Activated CD4-positive, CD25-positive, alpha-beta regulatory T cell (primary cell): ENCODE data around the gene SH3BP4.

Source experiments
- DNase-seq, 4 experiments: peaks; one replicate each; lab custom pipeline; 2025; lab: John Stamatoyannopoulos, UW

The SH3BP4 gene

DNA sequence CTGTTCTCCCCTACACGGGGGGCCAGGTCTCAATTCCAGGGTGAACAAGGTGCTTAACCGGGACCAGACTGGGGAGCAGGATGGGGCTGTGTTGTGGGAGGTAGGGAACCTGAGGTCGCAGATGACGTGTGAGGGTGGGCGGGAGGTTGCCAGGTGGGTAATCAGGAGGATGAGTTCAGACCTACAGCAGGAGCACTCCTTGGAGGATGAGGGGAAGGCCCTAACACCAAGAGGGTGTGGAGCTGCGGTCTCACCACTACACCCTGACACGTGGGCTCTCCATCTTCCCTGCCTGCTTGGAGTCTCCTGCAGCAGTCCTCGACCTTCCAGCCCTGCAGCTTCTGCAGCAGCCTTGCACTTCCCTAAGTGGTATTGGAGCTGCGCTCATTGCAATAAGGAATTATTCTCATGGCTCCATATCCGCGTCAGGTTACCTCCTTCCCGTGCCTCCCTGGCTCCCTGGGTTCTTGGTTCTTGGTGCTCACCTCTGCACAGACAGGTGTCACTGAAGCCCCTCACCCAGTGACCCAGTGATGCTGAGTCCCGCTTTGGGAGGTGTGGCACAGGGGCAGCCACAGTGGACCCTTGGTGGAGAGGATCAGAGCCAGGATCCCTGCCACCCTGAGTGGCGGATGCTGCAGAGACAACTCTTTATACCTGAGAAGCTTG lies 15.5 kb downstream of the SH3BP4 start:
- DNase-seq, result no peak

DNA sequence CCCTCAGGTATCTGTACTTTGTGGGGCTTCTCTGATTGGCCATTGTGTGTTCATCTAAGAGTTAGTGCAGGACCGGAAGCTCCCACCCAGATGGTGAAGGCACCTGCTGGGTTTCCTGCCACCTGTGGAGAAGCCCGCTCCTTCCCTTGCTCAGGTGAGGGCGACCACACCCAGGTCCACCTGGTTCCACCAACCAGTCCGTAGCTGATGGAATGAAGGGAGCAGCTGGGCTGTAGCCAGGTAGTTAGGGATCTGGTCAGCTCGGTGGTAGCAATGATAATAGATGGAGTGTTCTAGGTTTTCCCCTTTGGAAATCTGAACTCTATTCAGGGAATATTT lies 16.0 kb downstream of the SH3BP4 start:
- no peak for DNase-seq

DNA sequence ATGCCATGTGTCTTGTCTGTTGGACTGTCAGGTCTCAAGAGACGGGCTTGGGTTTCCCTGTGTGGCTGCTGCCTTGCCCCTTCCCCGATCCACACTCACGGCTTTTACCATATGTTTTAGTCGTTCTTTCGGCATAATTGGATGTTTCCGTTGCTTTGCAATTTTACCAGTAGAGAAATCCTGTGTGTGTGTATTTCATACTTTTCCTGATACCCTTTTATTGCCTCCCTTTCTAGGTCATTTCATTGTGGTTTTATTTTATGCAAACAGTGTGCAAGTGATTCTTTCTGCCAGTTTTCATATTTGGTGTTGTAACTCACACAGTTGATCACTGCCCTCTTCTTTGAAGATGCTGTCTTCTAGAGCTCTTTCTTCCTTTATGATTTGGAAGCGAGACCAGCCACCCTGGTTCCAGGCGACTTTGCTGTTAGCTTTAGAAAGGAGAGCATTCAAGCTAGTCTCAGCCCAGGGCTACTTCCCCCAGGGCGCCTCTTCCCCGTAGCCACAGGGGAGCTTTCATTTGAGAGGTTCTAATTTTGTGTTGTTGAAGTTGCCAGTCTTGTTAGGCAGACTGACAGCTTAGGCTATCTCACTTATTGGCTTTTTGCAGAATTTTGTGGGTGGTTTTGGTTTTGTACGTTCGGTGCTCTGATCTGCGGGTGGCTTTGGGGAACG lies 17.0 kb downstream of the SH3BP4 start:
- no peak for DNase-seq

DNA sequence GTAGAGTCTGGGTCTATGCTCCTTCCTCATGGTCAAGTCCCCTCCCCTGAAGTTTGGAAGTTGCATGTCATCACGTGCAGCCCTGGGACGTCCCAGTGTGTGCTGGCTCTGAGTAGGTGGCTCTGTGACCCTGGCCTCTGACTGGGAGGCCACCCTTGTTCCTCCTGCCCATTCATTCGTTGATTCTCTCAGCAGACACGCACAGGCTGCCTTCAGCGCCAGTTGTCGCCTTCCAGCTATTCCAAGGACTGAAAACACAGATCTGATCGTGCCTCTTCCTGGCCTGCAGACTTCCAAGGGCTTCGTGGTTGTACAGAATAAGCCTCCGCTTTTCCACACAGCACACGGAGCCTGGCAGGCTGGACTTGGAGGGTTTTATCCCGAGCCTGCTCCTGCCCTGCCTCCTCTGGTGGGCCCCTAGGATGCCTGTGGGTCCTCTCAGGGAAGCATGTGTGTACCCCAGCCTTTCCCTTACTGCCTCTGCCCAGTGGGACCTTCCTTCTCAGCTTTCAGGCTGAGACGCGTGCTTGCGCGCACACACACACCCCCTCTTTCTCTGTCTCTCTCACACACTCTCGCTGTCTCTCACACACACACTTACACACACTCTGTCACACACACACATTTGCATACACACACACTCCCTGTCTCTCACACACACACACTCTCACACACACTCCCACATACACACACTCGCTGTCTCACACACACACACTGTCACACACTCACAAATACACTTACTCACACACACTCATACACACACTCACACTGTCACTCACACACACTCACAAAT lies 17.7 kb downstream of the SH3BP4 start:
- DNase-seq, result no peak

DNA sequence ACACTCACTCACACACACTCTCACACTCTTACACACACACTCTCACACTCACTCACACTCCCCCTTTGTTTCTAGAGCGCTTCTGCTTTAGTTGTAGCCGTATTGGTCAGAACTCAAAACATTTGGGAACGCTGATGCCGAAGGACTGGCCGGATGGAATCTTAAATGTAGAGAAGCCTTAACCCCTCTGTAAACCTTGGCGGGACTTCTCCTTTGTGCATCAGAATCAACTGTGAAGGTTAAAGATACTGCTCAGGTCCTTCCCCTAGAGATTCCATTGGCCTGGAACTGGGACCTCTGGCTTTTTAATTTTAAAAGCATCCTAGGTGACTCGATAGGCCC lies 18.3 kb downstream of the SH3BP4 start:
- DNase-seq, result no peak

DNA sequence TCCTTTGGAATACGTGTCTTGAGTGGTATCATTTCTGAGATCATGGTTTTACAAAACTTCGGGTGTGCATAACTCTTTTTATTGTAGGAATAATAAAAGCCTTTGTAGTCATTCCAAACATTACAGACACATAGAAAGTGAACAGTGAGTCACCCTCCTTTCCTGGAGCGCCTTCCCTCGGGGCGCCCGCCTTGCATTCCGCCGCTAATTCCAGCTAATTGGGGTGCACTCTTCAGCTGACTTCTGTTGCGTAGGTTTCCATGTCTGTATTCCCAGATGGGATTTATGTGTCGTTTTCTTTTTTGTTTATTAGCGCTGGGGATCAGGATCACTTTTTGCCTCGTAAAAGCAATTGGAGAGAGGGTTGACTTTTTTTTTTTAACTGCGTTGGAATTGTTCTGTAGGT lies 18.7 kb downstream of the SH3BP4 start:
- DNase-seq, result no peak

DNA sequence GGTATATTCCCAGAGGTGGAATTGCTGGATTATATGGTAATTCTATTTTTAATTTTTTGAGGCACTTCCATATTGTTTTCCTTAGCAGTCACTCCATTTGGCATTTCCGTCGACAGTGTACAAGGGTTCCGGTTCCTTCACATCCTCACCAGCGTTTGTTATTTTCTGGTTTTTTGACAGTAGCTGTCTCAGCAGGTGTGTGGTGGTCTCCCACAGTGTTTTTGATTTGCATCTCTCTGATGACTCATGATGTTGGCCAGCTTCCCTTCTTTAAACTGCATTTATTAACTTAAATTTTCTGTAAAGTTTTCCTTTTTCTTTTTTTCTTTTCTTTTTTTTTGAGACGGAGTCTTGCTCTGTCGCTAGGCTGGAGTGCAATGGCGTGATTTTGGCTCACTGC lies 19.7 kb downstream of the SH3BP4 start:
- no peak for DNase-seq

DNA sequence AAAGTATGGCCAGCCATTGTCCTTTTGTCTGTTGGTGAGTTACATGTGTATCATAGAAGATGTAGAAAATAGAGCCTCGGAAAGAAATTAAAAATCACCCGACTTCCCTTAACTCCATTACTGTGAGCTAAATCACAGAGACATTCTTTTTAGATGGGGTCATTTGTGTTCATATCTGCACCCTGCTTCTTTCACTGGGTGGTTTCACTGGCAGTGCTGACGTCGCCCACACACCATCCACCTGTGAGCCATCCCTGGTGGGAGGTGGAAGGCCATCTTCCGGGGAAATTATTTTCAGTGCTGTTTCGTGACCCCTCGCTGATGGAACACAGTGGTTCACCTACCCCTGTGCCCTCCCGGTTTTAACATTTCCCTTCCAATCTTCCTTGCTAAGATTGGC lies 21.2 kb downstream of the SH3BP4 start:
- no peak for DNase-seq

DNA sequence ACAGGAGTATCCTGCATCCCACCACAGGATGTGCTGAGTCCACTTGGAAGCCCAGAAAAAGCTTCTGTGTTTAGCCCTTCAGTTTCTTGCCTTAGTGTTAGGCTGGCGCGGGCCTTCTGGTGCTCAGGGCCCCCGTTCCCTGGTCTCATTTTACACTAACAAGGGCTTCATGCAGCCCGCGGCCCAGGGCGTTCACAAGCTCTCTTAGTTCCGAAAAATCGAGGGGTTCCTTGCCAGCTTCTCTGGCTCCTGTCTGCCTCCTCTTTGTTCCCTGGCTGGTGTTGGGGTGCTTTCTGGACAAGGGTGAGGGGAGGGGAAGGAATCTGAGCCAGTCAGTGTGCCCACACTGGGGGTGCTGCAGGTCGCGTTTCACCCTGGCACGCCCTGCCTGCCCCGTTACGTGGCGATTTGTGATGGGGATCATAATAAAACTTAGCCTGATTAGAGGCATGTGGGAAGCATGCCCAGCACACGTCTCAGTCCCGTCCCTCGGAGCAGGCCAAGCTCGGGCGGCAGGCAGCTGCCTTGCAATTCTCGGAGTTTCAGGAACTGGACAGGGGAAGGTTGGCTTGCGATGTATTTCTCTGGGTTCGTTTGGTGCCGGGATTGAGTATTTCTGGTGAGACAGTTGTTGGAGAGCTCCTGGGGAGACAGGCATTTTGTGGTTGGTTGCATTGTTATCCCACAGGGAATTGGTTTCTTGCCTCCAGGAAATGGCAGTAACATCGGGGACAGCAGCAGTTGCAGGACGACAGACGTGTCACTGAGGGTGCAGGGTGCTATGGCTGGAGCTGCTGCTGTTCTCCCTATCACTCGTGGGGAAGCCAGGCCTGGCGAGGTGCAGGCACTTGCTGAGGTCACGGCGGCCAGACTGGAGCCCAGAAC lies 22.9 kb downstream of the SH3BP4 start:
- no peak for DNase-seq

DNA sequence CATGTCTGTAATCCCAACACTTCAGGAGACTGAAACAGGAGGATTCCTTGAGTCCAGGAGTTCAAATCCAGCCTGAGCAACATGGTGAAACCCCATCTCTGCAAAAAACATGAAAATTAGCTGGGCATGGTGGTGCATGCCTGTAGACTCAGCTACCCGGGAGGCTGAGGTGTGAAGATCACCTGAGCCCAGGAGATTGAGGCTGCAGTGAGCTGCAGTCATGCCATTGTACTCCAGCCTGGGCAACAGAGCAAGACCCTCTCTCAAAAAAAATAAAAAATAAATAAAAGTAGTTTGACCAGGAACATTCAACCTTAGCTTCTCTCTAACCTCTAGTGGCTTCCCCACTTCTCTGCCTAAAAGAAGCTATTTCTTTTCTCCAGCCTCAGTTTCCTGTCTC lies 23.8 kb downstream of the SH3BP4 start:
- DNase-seq, result no peak

DNA sequence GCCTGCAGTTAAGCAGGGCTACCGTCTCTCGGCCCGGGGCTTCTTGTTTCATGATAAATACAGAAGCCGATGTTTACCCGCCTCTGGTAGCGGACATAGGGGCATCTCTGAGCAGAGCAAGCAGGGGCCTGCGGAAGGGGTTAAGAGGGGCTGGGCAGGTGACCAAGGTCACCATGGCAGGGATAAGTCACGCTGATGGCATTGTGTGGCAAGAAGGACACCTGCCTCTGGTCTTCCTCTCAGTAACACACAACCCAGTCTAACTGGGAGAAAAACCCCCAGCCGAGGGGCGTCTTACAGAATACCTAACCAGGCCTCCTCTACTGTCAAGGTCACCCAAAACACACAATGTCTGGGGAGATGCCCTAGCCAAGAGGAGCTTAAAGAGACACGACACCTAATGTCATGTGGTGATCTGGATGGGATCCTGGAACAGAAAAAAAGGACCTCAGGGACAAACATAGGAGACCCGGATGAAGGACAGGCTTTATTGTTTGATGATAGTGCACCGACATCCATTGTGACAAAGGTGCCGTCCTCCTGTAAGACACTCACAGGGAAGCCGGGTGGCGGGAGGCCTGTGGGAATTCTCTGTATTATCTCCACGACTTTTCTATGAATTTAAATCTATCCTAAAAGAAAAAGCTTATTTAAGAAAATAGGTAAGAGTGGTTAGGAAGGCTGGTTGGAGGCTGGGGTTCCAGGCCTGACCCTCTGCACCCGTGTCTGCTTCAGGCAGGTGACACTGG lies 24.8 kb downstream of the SH3BP4 start:
- no peak for DNase-seq

DNA sequence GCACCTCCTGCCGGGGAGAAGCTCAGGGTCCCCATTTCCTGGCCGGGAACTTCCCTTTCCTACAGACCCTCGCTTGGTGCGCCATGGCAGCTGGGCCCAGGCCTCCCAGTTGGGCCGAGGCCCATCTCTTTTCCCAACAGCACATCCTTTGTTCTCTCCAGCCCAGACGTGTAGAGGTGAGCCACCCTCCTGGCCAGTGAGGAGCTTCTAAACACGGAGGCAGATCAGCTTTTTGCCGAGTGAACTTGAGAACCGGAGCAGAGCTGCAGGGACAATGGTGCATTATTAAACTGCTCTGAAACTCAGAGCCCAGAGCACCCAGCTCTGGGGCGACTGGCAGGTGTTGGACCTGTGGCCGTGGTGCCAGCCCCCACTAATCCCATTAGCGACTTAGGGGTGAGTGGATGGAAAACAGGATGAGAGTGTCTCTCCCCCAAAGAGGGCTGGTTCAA lies 25.4 kb downstream of the SH3BP4 start:
- DNase-seq, result no peak

DNA sequence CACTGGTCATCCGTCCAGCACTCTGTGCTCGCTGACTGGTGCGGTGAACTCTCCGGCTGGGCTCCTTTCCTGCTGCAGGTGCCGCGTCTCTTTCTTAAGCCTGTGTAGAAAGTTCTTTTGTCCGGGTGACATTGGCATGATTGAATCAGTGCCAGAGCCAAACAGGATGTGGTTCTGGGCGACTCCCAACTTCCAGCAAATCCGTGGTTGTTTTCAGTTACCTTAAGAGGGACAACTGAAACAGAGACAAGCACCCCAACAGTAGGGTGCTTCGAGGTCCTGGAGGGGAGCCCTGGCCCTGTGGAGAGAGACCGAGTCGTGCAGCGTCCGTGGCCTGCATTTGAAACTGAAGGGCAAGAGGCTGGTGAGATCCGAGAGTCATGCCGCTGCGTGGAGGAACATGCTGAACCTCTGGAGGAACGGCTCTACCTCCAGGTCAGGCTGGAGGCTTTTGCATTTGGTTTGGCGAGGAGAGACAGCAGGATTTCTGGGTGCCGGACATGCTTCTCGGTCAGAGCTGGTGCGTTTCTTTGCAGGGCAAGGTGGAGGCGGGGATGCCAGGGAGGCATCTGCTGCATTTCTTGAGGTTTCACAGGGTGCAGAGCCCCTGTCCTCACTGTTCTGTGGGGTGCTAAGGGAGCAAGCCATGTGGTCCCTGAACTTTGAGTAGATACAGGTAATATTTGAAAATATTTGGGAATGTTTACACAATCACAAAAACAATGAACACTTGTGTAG lies 26.8 kb downstream of the SH3BP4 start:
- DNase-seq, result no peak

DNA sequence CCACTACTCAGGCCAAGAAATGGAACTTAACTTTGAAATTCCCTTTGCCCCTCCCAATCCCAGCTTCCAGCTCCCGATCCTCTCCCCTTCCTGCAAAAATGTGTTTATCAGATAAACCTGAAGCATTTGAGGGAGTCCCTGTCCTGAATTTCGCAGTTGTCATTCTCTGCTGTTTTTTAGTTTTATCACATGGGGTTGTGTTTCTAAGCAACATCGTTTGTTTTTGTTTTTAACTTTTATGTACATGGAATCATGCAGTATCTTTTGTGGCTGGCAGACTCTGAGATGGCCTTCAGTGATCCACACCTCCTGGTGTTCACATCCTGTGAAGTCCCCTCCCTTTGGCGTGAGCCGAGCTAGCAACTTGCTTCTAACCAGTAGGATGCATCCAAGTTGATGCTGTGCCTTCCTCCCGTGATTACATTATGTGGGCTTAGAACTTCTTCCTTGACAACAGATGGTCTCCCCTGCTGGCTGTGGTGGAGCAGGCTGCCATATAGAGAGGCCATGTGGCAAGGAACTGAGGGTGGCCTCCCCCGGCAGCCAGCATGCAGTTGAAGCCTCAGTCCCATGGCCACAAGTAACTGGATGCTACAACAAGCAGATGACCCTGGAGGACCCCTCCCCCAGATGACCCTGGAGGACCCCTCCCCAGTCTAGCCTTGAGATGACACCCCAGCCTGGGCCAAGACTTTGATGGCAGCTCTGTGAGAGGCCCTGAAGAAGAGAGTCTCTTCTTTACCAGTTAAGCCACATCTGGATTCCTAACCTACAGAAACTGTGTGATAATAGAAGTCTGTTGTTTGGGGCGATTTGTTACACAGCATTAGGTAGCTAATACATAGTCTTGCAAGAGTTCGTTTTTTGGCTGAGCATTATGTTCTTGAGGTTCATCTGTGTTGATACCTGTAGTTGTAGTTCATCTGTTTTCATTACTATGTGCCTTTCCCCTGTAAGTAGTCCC lies 27.7 kb downstream of the SH3BP4 start:
- DNase-seq, result no peak

DNA sequence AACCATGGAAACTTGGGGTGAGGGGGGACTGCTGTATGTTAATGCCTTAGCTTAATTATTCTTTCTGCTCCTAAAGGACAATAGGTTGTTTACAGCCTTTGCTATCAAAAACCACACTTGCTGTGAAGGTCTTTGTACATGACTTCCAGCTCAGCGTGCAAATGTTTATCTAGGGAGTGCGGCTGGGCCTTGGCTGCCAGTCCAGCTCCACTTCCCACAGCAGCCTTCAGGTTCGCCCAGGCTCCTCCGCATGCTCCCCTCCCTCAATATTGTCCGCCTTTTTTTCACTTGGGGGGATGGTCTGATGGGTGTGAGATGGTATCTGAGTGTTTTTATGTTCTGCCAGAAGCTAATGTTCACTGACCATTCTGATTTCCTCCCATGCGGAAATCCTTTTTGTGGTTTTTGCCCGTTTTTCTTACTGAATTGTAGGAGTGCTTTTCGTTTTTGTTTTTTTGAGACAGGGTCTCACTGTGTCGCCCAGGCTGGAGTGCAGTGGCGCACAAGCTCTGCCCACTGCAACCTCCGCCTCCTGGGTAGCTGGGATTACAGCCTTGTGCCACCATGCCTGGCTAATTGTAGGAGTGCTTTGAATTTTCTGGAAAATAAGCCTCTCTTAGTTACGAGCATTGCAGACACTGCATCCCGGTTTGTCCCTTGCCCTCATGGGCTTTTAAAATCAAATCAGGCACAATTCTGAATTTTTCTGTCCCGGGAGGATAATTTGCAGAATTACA lies 28.8 kb downstream of the SH3BP4 start:
- no peak for DNase-seq

DNA sequence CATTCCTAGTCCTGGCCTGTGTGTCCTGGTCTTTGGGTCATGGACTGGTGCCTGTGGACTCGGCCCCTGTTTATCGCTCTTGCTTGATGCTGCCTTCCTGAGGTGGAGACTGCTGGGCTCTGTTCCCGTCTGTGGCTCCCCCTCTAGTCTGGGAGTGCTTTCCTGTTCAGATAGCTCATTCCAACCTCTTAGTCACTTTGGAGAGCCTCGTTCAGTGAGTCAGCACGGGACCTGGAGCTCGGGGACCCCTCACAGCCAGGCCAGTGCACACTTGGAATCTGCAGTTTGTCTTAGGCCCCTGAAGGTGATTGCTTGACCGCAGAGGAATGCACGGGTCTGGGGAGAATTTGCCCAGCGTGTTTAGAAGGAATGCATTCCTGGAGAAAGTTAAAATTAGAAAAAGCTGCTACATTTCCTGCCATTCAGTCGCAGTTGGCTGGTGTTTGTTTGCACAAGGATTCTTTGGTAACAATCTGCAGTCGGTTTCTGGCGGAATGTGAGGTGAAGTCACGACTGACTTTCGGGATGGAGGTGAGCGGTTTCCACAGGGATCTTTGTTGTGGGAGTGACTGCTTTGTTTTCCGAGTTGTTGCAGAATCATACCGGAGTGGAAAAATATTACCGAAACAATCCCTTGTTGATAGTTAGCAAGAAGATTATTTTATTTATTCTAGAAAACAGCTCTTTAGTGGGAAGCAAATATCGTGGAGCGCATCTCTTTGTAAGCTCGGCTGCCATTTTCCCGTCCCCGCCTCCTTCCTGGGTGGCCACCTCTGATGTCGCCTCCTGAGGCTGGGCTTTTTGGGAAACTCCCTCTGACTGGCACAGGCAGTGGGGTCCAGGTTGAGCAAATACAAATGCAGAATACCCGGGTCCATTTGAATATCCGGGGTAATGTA lies 29.6 kb downstream of the SH3BP4 start:
- no peak for DNase-seq

DNA sequence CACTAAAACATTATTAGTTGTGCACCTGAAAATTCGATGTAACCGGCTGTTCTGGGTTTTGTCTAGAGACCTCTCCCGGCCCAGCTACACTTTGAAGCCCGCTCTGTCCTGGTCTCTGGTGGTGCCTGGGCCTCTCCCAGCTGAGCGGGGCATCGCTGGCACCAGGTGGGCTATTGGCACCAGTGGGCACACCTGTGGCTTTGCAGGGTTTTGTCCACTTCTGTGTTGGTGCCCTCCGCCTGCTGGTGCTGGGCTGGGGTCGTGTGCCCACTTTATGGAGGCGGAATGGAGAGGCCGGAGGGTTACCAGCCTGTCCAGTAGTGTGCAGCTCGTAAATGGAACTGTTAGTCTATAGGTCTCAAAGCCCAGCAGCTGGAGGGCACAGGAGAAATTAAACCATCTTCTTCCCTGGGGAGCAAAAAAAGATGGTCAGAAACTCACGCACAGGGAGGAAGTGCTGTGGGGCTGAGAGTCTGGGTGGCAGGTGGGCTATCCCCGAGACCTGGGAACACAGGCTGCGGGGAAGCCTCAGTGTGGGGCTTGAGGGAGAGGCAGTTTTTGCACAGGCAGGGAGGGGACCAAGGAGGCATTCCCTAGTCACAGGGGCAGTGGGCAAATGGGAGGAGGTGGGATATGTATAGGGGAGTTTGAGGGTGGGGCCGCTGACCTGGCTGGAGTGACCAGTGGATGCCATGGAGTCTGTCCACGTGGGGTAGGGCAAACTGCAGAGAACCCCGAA lies 30.4 kb downstream of the SH3BP4 start:
- DNase-seq, result no peak
